Activated naive CD4-positive, alpha-beta T cell treated with anti-CD3 and anti-CD28 coated beads, Interleukin-2, amount 50 U/mL, for 16 hours (primary cell): ENCODE results near the gene AXIN2.
"Not testable (repeated sequence)": the region's sequence is repeated elsewhere in the genome, so short reads cannot be mapped to it uniquely, and the experiment has no call there.

Source experiments
- DNase-seq: peaks from one replicate; pipeline ENCODE4 v3.0.0-alpha.2; 2020

AXIN2 gene

GRCh38 chr17:65535777-65536572, 25.5 kb downstream of the AXIN2 start:
- no peak for DNase-seq

DNA sequence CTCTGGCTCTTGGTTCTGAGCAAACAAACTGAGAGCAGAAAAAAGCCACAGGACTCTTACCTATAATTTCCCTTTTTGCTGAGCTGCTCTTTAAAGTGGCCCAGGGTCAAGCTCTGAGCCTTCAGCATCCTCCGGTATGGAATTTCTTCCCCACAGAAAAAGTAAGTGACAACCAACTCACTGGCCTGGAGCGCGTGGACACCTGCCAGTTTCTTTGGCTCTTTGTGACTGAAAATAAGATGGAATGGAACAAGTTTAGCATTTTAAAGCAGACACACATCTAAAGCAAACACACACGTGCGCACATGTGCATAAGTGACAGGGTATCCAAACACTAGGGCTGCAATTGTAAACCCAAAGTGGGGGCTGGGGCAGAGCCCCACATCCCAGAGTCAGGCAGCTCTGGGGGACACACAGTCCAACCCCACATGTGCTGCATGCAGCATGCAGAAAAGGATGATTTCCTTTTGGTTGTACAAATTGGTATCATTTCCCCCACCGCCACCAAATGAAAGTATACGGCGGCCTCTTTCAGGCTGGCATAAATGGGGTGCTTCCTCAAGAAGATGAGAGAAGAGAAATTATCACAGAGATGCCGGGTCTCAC, 27.5 kb downstream of the AXIN2 start:
- no peak for DNase-seq

DNA sequence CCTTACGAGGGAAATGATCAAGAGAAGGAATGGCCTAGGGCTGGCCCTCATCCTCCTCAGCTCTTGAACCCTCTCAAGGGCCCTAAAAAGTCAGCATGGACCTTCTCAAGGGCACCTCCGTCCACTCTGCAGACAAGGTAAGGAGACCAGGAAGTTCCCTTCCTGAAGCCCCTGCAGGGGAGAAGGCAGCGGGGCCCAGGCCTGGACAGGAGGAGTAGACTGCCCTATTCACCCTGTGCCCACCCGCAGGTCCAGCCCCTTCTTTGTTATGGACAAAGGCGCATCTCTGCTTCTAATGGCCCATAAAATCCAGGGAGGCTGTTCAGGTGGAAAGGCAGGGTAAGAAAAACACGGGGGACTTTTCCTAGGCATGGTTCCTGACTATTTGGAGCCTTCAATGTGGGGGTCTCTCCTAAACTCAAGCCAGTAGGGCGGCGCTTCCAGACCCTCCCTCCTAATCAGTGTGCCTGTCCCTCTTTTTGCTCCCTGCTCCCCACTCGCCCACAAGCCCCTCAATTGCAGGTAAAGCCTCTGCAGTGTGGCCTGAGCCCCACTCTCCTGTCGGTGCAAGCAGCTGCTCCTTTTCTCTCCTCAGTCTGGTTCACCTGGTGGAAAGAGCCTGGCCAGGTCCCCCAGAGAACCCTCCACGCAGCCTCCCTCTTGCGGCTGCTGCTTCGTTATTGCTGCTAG, 28.2 kb downstream of the AXIN2 start:
- DNase-seq: no peak

DNA sequence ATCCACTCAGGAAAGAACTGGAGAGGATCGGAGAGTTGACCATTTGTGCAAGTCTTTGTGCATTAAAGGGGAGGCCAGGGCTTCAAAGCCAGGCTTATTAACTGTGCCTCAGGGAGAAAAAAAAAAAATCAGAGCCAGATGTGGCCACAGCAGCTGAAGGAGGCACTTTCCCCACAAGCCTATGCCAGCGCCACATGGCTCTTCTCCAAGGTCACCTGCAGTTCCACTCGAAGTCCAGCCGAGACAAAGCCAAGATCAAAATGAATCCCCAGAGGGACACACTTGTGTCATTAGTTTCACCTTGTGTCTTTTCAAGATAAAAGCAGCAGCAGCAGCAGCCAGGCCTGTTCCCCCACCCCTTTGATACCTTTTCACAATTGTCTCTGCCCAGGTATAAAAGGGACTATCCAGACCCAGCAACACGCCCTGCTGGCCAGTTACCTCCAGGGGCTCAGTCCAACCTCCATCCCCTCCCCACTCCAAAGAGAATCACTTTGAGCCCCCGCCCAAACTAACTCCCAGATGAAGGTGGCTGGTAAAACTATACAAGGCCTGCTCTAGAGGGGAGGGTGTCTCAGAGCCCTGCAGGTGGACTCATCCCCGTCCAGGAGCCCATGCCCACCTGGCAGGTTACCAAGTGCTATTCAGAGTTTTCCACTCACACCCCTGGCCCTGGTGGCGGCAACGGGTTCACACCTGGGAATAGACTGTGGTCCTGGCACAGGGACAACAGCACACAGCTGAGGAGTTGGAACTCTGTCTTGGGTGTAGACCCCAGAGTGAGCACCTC, 29.2 kb downstream of the AXIN2 start:
- no peak for DNase-seq

- no peak for DNase-seq
These were observed 30.0 kb downstream of the AXIN2 start for GRCh38 chr17:65531256-65532100.

DNA sequence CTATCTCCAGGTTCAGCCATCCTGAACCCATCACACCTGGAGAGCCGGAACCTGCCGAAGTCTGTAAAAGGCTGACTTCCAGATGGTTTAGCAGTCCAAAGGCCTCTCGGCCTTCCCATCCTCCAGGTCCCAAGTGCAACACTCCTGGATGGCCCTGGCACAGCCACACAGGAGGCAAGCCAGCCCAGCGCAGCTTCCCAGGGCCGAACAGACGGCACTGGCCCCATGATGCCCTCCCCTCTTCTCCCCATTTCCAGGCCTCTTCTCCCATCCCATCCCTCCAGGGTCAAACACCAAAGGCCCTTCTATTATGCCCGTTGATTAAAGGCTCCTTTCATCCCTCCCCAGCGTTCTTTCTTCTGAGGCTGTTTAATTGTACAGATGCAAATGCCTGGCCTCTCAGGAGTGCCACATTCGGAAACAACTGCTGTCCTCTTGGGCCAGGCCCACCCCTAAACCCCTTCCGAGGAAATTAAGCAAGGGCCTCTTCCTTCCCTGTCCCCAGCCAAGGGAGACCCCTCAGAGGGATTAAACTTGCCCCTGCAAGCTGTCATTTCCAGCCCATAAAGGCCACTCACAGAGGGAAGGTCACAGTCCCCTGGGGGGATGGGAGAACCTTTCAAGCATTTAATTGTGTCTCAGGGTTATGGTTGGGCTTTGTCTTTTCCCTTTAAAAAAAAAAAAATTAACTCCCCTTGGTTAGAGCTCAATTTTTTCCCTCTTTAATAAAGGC, 30.8 kb downstream of the AXIN2 start:
- no peak for DNase-seq

- DNase-seq: no peak
These were observed 31.5 kb downstream of the AXIN2 start for GRCh38 chr17:65529761-65530522.

GRCh38 chr17:65529040-65529633, 32.3 kb downstream of the AXIN2 start:
- no peak for DNase-seq

DNA sequence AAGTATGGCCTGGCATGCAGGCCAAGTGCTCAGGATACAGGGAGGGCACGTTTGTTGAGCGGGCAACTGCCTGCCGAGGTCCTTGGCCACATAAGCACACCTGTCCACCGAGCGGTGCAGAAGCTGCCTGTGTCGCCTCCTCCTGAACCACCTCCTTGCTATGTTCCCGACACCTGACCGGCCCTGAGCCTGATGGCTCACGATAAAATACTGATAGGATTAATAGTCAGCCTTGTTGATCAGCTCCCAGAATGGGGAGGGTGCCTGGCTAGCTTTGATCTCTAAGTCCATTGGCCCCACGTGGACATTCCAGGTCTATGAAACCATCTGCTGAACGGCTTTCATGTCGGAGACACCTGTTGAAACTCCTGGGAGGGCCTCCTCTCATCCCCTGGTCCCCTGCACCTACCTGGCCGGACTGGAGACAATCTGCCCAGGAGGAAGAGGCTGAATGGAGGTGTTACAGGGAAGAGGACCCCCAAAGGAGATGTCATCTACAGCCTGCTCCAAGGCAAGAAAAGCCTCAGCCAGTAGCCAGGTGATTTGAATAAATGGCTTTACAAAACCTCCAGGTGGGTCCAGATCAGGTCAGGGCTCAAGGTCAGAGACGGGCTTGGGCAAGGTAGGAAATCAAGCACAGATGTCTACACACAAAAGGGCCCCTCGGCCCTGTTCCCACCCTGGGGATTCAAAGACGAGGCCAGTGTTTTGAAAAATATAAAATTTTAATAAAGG, 33.4 kb downstream of the AXIN2 start:
- no peak for DNase-seq

GRCh38 chr17:65527381-65527780, 34.1 kb downstream of the AXIN2 start:
- no peak for DNase-seq

DNA sequence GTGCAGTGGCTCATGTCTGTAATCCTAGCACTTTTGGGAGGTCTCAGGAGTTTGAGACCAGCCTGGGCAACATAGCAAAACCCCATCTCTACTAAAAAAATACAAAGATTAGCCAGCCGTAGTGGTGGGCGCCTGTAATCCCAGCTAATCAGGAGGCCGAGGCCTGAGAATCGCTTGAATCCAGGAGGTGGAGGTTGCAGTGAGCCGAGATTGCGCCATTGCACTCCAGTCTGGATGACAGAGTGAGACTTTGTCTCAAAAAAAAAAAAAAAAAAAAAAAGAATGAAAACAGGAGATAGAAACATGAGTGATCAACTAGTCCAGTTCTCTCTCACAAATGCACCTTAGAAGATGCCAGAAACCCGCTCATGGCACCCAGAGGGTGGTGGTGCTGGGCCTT, 34.6 kb downstream of the AXIN2 start:
- DNase-seq: not testable (repeated sequence)

DNA sequence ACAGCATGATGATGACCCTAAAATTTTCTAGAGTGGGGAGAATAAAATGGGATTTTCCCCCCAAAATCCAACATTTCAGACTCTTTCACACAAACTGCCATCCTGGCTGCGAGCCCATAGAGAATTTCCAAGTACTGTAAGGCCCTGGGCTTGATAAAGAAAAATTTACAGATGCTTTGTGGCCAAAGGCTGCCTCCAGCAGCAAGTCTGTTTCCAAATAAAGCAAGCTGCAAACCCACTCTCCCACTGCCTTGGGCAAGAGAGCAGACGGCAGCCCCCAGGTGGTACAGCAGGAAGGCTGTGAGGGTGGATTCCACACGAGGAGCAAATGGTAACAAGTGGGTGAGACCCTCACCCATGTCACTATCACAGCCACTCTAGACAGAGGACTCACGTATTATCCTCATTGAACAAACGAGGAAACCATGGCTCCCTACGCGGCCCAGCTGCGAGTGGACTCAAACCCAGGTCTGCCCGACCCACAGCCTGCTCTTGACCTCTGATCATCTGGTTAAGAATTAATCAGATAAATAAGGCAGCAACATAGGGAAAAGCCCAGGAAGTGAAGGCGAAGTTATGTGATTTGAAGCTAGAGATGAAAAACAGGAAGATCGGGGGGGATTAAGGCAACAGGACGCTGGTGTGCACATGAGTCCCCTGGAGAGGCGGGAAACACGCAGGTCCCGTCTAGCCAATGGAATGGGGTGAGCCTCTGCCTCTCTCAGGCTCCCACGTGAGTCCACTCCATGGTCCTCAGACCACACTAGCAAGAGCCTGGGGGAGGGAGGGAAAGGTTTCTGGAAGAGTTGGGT, 37.4 kb downstream of the AXIN2 start:
- no peak for DNase-seq

GRCh38 chr17:65523411-65523810, 38.0 kb downstream of the AXIN2 start:
- DNase-seq: no peak

DNA sequence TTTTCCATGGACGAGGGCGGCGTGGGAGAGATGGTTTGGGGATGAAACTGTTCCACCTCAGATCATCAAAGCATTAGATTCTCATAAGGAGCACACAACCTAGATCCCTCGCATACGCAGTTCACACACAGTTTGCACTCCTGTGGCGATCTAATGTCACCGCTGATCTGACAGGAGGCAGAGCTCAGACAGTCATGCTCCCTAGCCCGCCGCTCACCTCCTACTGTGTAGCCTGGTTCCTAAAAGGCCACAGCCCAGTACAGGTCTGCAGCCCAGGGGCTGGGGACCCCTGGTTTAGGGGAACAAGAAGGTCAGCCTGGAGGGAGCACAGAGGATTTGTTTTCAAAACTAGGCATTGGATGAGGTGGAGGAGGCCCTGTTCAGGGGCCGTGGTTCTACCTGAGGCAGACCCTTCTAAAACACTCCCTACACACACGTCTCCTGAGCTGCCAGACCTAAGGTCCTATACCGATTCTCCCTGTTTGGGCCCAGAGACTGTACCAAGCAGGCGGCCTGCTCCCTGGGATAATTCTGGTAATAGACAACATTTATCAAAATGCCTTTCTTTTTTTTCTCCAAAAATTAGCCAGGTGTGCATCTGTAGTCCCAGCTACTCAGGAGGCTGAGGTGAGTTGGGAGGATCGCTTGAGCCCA, 38.6 kb downstream of the AXIN2 start:
- no peak for DNase-seq

DNA sequence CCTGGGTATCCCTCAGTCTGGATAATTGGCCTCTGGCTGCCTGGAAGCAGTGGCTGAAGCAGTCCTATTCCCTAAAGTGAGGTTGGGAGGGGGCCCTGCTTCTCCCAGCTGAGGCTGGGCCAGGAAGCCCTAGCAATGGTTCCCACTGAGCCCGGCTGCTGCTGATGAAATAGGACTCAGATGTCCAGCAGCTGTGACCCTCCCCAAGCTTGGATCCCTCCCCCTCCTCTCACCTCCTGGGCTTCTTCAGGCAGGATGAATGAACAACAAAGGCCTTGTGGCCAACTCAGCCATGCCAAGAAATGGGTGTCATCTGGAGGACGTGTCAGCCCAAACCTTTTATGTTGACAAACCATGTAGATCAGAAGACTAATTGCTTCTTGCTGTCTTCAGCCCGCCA, 42.0 kb downstream of the AXIN2 start:
- DNase-seq: no peak

DNA sequence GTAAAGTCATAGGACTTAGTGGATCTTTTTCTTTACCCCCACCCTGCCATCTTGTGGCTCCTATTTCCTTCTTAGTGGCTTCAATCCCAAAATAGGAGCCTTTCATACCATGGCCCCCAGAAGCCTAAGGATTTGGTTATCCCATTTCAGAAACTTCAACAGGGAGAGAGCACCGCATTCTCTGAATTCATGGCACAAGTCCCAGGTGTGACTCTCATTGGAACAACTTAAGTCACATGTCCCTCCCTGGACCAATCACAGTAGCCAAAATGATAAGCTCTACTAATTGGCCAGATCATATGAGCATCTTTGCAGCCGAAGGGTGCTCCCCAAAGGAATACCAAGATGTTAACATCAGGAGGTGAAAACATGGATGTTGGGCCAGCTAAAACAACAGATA, 43.2 kb downstream of the AXIN2 start:
- DNase-seq: no peak

DNA sequence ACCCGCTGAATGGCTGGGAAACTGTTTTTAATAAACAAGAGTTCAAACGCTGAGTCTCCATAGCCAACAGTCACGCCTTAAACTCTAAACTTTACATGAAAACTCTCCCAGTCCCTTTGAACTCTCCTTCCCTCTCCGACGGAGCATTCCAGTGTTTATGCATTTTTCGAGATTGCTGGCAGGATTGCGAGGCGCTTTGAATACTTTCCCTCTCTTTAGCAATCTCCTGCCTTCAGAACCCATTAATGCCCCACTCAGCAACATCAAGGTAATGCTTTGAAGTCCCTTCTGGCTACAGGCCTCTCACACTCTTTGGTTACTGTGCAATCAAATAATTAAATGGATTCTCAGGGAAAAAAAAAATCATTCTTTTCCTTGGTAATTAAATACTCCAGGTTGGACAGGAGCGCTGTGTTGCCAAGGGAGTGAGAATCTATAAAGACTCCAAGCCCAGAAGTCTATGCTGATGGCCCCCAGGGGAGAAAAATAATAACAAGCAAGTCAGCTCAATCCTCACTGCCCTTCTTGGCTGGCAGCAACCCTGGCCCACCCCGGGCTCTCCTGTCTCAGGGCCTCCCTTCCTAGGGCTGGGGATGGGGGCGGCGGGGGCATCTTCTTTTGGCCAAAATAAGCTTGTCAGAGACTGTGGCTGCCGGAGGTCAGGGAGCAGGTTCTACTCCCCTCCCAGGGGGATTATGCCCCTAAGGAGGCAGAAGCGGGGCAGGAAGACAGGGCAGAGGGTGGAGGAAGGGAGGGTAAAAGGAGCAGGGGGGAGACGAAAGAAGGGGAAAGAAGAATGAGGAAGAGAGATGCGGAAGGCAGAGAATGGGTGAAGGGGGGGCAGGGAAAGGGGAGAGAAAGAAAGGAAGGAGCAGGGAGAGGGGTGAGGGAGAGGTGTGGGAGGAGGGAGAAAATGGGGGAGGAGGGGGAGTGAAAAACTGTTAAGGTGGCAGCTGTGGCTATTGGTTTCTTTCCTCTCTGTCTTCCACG, 45.2 kb downstream of the AXIN2 start:
- no peak for DNase-seq
